CD4-positive, CD25-positive, alpha-beta regulatory T cell (primary cell): ENCODE measurements around the gene RGL1. TPM values are rescaled to one million over a fixed set of nuclear protein-coding genes. Genes with fewer than 3 reads are reported as not detected.

Experiments used
- ATAC-seq, 2 donors: fragments of 150-1000 bp; cut with Tn5 transposase; one replicate each; pipeline ENCODE4 v1.10.0; 2021; ENCODE audit warnings: low read depth in 2 of 2, moderate number of reproducible peaks in 2 of 2, moderate library complexity in 1 of 2
- DNase-seq, 3 donors: peaks; one replicate each; pipeline versions ENCODE4 v3.0.0 to v3.0.0-alpha.2; 2012 to 2022; ENCODE audit warnings: mixed read lengths in 1 of 3
- H3K27ac ChIP-seq: one replicate; pipeline ENCODE4 v1.7.0; 2013; ENCODE audit warnings: mild to moderate bottlenecking, low read length; ENCODE audit not compliant: insufficient read depth, poor library complexity, severe bottlenecking
- H3K27me3 ChIP-seq: one replicate; pipeline ENCODE4 v1.7.0; 2013; ENCODE audit warnings: low read length; ENCODE audit not compliant: control insufficient read depth, insufficient read depth
- H3K36me3 ChIP-seq: one replicate; pipeline ENCODE4 v1.7.0; 2013; ENCODE audit warnings: mild to moderate bottlenecking, low read length, moderate library complexity; ENCODE audit not compliant: control insufficient read depth, insufficient read depth
- H3K4me1 ChIP-seq: 2 replicates; pipeline ENCODE4 v1.7.0; 2013; ENCODE audit warnings: mild to moderate bottlenecking, low read length; ENCODE audit not compliant: insufficient read depth, control insufficient read depth, poor library complexity, severe bottlenecking
- H3K4me3 ChIP-seq: one replicate; pipeline ENCODE4 v1.7.0; 2013; ENCODE audit warnings: low read depth, mild to moderate bottlenecking, low read length, moderate library complexity
- H3K9me3 ChIP-seq, 2 experiments: 1 replicate in 1 of 2; 2 replicates in 1 of 2; pipeline ENCODE4 v1.7.0; 2013; ENCODE audit warnings: low read length in 2 of 2, mild to moderate bottlenecking in 1 of 2, moderate library complexity in 1 of 2; ENCODE audit not compliant: control insufficient read depth in 2 of 2
- H3K27ac Mint-ChIP-seq, 3 donors: one replicate each; pipeline ENCODE4 v1.8.0; 2020 to 2022; ENCODE audit warnings: mild to moderate bottlenecking in 3 of 3, mixed read lengths in 3 of 3, moderate library complexity in 2 of 3
- H3K27me3 Mint-ChIP-seq: one replicate; pipeline ENCODE4 v1.8.0; 2022; ENCODE audit warnings: mild to moderate bottlenecking, mixed read lengths
- H3K36me3 Mint-ChIP-seq: one replicate; pipeline ENCODE4 v1.8.0; 2020; ENCODE audit warnings: mixed read lengths
- H3K4me1 Mint-ChIP-seq, 4 donors: one replicate each; pipeline ENCODE4 v1.8.0; 2020 to 2022; ENCODE audit warnings: mixed read lengths in 4 of 4, mild to moderate bottlenecking in 1 of 4
- H3K4me3 Mint-ChIP-seq, 4 donors: one replicate each; pipeline ENCODE4 v1.8.0; 2020 to 2022; ENCODE audit warnings: mild to moderate bottlenecking in 4 of 4, mixed read lengths in 4 of 4, moderate library complexity in 3 of 4
- H3K9me3 Mint-ChIP-seq, 7 donors: one replicate each; pipeline ENCODE4 v1.8.0; 2020 to 2022; ENCODE audit warnings: mixed read lengths in 7 of 7, mild to moderate bottlenecking in 3 of 7, moderate library complexity in 2 of 7
- polyA plus RNA-seq, 4 donors: library from polyadenylated mRNA; unstranded; fragments of 300-500 nt; fragmentation: Illumina TruSeq; gene quantifications; one replicate each; pipeline ENCODE4 v1.2.3, GENCODE V29; 2021
- total RNA-seq: library from RNA; stranded (reverse); gene quantifications from one replicate; pipeline ENCODE4 v1.2.3, GENCODE V29; 2022

The RGL1 gene
- total and polyA plus RNA-seq, 5 donors from 2014 or later = 1.4 to 2.8 (median 1.9) TPM

DNA sequence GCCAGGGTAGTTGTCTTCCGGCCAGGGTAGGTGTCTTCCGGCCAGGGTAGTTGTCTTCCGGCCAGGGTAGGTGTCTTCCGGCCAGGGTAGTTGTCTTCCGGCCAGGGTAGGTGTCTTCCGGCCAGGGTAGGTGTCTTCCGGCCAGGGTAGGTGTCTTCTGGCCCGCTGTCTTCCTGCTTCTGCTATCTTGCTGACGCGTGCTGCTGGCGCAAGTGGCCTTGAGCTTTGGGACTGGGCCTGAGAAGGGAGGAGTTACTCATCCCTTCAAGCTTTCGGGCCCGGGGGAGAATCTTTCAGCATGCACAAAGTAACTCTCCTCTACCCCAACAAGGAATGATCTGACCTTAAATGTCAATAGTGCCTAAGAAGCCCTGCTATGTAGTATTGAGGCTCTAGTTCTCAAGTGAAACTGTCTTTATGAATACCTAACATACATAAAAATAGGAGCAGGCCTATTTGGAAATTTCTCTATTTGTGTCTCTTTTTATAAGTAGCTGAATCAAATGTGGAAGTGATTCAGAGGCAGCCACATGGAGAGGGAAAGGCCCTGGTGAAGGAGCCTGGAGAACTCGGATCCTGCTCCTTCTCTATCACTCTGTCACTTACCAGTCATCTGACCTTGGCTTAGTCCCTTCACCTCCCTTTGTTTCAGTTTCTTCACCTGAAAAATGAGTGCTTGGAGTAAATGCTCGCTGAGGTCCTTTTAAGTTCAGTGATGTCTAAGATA is 65.6 kb downstream of the RGL1 start:
- Histone ChIP-seq H3K9me3 (no peaks in the 10 kb centered on the region), H3K4me3 (no peak overlapping the region), H3K4me1 (peaks cover 5% of the 10 kb centered on the region), H3K36me3 (no peaks in the 10 kb centered on the region), H3K27me3 (no peaks in the 10 kb centered on the region), H3K27ac (no peak overlapping the region)
- Mint-ChIP-seq H3K36me3 (no peaks in the 10 kb centered on the region), H3K27ac (peak overlapping the region in 1 of 3 donors; percentile 43), H3K9me3 (no peaks in the 10 kb centered on the region), H3K27me3 (no peaks in the 10 kb centered on the region), H3K4me3 (no peak overlapping the region), H3K4me1 (peaks cover 0 to 22% (median 9%) of the 10 kb centered on the region in 4 donors)
- ATAC-seq (no peak), DNase-seq (no peak)

DNA sequence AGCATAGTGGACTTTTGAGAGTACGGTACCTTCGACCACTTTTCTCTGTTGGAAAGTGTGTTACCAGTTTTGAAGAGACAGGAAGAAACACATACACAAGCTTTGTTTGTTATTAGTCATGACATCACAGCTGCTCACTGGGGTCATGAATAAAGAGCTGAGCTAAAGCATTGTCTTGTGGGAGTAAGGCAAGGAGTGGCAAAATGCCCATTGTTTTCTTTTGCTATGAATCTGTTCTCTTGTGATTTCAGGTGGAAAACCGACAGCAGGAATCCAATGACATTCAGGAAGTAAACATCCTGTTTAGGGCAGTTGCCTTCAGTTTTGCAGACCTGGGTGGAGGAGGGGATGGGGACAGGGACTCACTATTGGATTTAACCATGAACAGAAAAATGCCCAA is 66.2 kb downstream of the RGL1 start:
- Mint-ChIP-seq H3K27ac (peak overlapping the region in 1 of 3 donors; percentile 43), H3K4me1 (peaks cover 0 to 25% (median 9%) of the 10 kb centered on the region in 4 donors), H3K27me3 (no peaks in the 10 kb centered on the region), H3K4me3 (no peak overlapping the region), H3K9me3 (no peaks in the 10 kb centered on the region), H3K36me3 (peaks cover 3% of the 10 kb centered on the region)
- H3K9me3 ChIP-seq = no peaks in the 10 kb centered on the region
- no peaks in the 10 kb centered on the region for H3K36me3 ChIP-seq
- DNase-seq (no peak), ATAC-seq (no peak)
- no peak overlapping the region for H3K4me3 ChIP-seq
- no peak overlapping the region for H3K27ac ChIP-seq
- no peaks in the 10 kb centered on the region for H3K27me3 ChIP-seq
- H3K4me1 ChIP-seq = peaks cover 5% of the 10 kb centered on the region

DNA sequence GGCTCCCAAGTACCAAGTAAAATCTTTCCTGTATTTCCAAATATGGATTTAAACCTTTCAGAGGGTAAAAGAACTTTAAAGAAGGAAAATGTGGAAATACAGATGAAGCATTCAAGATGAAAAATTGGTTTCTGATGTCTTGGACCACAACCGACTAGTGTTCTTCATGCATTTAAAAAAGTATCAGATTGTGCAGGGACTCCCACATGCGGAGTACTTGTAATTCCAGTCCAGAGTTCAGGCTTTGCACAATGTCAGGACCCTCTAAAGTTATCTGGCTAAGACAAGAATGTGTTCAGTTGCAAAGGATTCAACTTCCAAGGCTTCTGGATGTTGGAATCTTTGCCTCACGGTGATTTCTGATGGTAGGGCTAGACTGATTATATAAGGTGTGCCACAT is 66.7 kb downstream of the RGL1 start:
- Mint-ChIP-seq H3K4me3 (no peak overlapping the region), H3K36me3 (peaks cover 3% of the 10 kb centered on the region), H3K9me3 (no peaks in the 10 kb centered on the region), H3K27me3 (no peaks in the 10 kb centered on the region), H3K27ac (no peak overlapping the region), H3K4me1 (peaks cover 0 to 25% (median 9%) of the 10 kb centered on the region in 4 donors)
- H3K4me1 ChIP-seq = peaks cover 5% of the 10 kb centered on the region
- no peak overlapping the region for H3K27ac ChIP-seq
- H3K36me3 ChIP-seq = no peaks in the 10 kb centered on the region
- H3K27me3 ChIP-seq = no peaks in the 10 kb centered on the region
- H3K9me3 ChIP-seq = no peaks in the 10 kb centered on the region
- H3K4me3 ChIP-seq = no peak overlapping the region
- no peak for ATAC-seq
- DNase-seq = no peak

DNA sequence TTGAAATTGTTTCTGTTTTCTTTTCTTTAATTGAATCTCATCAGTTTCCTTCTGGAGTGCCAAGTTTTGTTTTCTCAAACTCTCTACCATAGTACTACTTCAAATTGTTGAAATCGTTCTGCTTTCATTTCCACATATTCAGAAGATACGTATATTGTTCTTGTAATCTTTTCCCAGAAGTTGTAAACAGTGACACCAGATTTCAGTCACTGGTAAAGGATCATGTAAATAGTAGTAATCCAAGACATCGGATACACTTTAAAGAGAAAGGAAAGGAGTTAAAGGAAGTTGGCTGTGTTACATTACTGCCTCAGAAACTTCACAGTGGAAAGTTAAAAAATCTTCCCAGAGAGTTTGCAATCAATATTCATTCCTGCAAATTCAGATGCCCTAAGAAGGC is 67.5 kb downstream of the RGL1 start:
- Histone ChIP-seq H3K9me3 (no peaks in the 10 kb centered on the region), H3K27me3 (no peaks in the 10 kb centered on the region), H3K27ac (no peak overlapping the region), H3K36me3 (no peaks in the 10 kb centered on the region), H3K4me3 (no peak overlapping the region), H3K4me1 (peaks cover 5% of the 10 kb centered on the region)
- DNase-seq = no peak
- H3K4me3 Mint-ChIP-seq = no peak overlapping the region
- H3K27ac Mint-ChIP-seq = peak overlapping the region in 1 of 3 donors; percentile 32
- H3K4me1 Mint-ChIP-seq = peaks cover 0 to 25% (median 9%) of the 10 kb centered on the region in 4 donors
- ATAC-seq = no peak
- no peaks in the 10 kb centered on the region for H3K9me3 Mint-ChIP-seq
- peaks cover 3% of the 10 kb centered on the region for H3K36me3 Mint-ChIP-seq
- no peaks in the 10 kb centered on the region for H3K27me3 Mint-ChIP-seq

DNA sequence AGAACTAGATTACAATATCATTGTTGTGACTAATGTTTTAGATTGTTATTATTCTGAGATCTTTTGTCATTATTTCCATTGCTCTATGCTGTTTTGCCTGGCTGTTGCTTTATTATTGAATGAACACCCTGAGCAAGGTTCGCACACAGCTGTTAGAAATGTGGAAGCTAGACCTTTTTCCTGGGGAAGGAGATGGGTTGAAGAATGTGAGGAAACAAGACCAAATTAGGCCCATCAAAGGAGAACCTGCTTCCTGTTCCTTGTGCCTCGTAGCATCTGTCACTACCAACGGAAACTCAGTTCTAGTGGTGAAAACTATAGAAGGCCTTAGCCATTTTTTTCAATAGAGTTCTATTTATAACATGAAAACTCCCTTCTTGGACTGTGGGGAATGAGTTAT is 68.7 kb downstream of the RGL1 start:
- peaks cover 0 to 25% (median 9%) of the 10 kb centered on the region in 4 donors for H3K4me1 Mint-ChIP-seq
- peaks cover 5% of the 10 kb centered on the region for H3K4me1 ChIP-seq
- H3K9me3 ChIP-seq = no peaks in the 10 kb centered on the region
- H3K4me3 Mint-ChIP-seq = no peak overlapping the region
- no peaks in the 10 kb centered on the region for H3K9me3 Mint-ChIP-seq
- DNase-seq = peak in 2 of 3 donors; percentile 8 to 47
- H3K27ac Mint-ChIP-seq = peak overlapping the region in 2 of 3 donors; percentile 5 to 70
- H3K27me3 Mint-ChIP-seq = no peaks in the 10 kb centered on the region
- no peaks in the 10 kb centered on the region for H3K36me3 ChIP-seq
- H3K36me3 Mint-ChIP-seq = peaks cover 3% of the 10 kb centered on the region
- no peak overlapping the region for H3K4me3 ChIP-seq
- H3K27ac ChIP-seq = no peak overlapping the region
- peak; percentile 65 to 71 for ATAC-seq
- H3K27me3 ChIP-seq = no peaks in the 10 kb centered on the region

DNA sequence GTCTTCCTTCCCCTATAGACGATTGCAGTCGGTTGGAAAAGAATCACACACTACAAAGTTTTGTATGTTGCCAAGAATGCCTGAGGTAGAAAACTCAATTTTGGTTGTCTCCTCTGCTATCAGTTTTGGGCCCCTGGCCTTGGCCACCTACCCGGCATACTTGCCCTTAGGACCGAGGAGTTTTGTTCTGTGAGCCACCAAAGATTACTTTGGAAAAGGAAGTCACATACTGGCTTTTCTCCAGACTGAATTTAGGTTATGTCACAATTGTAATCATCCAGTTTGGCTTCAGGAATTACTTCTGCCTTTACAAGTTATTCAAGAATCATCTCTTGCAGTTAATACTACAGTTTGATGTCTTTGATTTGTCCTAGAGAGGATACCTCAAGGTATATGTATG is 71.4 kb downstream of the RGL1 start:
- no peak overlapping the region for H3K4me3 ChIP-seq
- Mint-ChIP-seq H3K4me3 (no peak overlapping the region), H3K27me3 (no peaks in the 10 kb centered on the region), H3K4me1 (peaks cover 0 to 23% (median 9%) of the 10 kb centered on the region in 4 donors), H3K36me3 (peaks cover 3% of the 10 kb centered on the region), H3K9me3 (no peaks in the 10 kb centered on the region), H3K27ac (peak overlapping the region in 2 of 3 donors; percentile 21 to 45)
- H3K27ac ChIP-seq = no peak overlapping the region
- no peaks in the 10 kb centered on the region for H3K27me3 ChIP-seq
- peaks cover 5% of the 10 kb centered on the region for H3K4me1 ChIP-seq
- no peaks in the 10 kb centered on the region for H3K36me3 ChIP-seq
- no peak for ATAC-seq
- DNase-seq = no peak
- H3K9me3 ChIP-seq = no peaks in the 10 kb centered on the region

DNA sequence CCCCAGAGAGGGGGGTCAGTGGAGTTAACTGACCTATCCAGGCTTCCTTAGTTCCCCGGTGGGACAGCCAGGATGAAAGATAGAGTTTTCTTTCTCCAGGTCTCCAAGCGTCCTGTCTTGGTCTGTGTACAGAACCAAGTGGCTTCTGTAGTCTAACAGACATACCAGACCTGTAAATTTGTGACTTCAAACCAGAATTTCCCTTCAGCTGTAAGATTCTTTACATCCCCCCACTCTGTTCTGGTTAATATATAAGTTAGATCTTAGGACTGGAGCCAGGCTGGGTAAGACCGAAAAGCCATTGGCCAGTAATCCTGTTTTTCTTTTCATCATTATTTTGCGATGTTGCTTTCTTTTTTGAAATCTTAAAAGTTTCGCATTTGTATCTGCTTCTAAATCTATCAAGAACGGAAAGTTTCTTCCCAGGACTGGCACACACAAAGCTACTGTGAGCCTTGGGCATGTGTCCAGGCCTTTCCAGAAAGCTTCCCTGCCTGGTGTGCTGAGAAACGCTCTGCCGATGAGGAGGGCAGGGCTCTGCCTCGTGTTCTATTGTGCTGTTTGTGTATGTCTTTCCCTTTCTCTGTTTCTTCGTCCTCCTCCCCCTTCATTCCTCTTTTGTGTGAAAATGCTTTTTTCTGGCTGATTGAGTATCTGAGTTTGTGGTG is 72.3 kb downstream of the RGL1 start:
- H3K27ac Mint-ChIP-seq = peak overlapping the region in 2 of 3 donors; percentile 39 to 45
- H3K9me3 ChIP-seq = no peaks in the 10 kb centered on the region
- no peaks in the 10 kb centered on the region for H3K27me3 Mint-ChIP-seq
- H3K4me1 ChIP-seq = peaks cover 5% of the 10 kb centered on the region
- no peak overlapping the region for H3K27ac ChIP-seq
- no peaks in the 10 kb centered on the region for H3K27me3 ChIP-seq
- no peaks in the 10 kb centered on the region for H3K9me3 Mint-ChIP-seq
- H3K36me3 ChIP-seq = no peaks in the 10 kb centered on the region
- H3K4me3 ChIP-seq = no peak overlapping the region
- peaks cover 0 to 23% (median 9%) of the 10 kb centered on the region in 4 donors for H3K4me1 Mint-ChIP-seq
- ATAC-seq = no peak
- H3K36me3 Mint-ChIP-seq = peaks cover 3% of the 10 kb centered on the region
- no peak overlapping the region for H3K4me3 Mint-ChIP-seq
- no peak for DNase-seq
